HG03095 (cell line): ENCODE results near the gene KCNK18.
"Not testable (repeated sequence)": the region's sequence is repeated elsewhere in the genome, so short reads cannot be mapped to it uniquely, and the experiment has no call there.

Source experiments
- ATAC-seq: cut with Tn5 transposase; IDR thresholded peaks from one replicate; pipeline ENCODE4 v1.9.1; 2021; ENCODE audit warnings: moderate library complexity; ENCODE audit not compliant: unreplicated experiment

Gene KCNK18

GRCh38 chr10:117217196-117217761 is 20.0 kb downstream of the KCNK18 start:
- peak; percentile 44 for ATAC-seq

- ATAC-seq: no peak
These were observed 21.4 kb downstream of the KCNK18 start for GRCh38 chr10:117218654-117219053.

- ATAC-seq: no peak
These were observed 23.9 kb downstream of the KCNK18 start for GRCh38 chr10:117221156-117221711.

DNA sequence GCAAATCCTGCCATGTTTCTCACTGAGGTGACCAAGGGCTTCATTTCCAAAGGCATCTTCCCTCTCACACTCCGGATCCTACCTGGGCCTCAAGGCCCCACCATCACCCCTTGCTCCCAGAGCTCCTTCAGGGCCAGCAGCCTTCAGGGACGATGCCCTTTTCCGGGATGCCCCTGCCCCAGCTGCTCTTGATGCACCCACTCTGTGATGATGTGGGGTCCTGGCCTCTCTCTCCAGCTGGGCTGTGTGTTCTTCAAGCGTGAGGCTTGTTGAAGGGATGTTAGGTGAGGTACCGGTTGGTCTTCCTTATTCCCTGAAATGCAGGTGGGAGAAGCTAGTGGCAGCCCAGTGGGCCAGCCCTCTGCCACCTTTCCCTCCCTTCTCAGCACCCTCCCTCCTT is 25.3 kb downstream of the KCNK18 start:
- no peak for ATAC-seq

GRCh38 chr10:117222976-117223692 is 25.8 kb downstream of the KCNK18 start:
- no peak for ATAC-seq

DNA sequence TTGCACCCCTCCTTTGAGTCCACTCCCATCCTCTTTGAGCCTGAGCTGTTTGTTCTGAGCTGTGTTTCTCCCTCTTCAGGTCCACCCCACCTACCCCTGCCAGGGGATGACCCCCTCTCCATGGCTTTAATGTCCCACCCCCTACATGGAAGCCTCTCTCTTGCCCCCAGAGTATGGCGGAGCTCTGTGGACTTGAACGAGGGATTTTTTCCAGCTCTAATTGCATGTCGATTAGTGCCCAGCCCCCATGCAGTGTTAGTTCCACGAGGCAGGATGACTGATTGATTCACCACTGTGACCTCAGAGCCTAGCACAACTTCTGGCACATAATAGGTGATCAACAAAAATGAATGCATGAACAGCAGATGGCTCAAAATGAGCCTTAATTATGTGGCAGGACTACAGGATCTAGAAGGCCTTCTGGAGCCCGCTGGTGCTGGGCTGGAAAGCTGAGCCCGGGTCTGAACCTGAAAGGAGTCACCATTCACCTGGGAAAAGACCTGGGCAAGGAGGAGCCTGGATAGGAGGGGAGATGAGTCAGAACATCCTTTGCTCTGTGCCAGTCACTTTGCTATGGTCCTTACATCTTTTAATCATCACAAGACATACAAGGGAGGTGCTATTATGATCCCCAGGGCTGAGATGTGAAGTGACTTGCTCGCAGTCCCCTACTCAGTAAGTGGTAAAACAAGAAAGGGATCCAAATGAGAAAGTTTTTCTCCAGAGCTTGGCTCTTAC is 26.6 kb downstream of the KCNK18 start:
- no peak for ATAC-seq

- no peak for ATAC-seq
These were observed 27.6 kb downstream of the KCNK18 start for GRCh38 chr10:117224881-117225280.

GRCh38 chr10:117226813-117227451 is 29.6 kb downstream of the KCNK18 start:
- no peak for ATAC-seq

DNA sequence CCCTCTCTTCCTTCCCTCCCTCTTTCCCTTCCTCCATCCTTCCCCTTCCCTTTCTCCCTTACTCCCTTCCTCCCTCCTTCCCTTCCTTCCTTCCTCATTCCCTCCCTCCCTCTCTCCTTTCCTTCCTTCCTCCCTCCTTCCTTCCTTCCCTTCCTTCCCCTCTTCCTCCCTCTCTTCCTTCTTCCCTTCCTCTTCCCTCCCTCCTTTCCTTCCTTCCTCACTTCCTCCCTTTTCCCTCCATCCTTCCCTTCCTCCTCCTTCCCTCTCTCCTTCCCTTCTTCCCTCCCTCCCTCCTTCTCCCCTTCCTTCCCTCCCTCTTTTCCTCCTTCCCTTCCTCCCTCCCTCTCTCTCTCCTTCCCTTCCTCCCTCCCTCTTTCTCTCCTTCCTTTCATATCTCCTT is 30.9 kb downstream of the KCNK18 start:
- ATAC-seq: no peak

- ATAC-seq: not testable (repeated sequence)
These were observed 32.8 kb downstream of the KCNK18 start for GRCh38 chr10:117230107-117230506.

DNA sequence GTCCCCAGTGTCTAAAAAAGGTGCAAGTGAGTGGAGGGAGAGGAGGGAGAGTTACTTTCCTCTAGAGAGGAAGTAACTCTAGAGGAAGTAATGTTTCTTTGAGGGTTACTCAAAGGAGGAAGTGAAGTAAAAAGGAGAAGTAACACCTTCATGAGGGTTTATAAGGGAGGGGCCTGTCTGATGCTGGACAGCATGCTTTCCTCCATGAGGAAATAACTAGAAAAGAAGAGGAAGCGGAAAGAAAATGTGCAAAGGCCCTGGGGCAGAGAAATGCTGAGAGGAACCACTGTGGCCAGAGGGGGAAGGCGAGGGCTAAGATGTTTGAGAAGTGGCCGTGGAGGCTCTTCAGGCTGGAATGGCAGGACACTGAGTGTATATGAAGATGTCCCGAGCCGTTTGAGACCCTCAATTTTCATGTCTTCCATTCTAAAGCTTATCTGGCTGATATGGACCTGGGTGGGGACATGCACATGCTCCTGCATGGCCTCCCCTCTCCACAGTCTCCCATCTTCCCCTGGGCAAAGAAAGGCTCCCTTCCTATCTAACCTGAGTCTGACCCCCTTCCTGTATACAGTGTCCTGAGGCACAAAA is 40.2 kb downstream of the KCNK18 start:
- no peak for ATAC-seq

- no peak for ATAC-seq
These were observed 41.8 kb downstream of the KCNK18 start for GRCh38 chr10:117239051-117239450.

DNA sequence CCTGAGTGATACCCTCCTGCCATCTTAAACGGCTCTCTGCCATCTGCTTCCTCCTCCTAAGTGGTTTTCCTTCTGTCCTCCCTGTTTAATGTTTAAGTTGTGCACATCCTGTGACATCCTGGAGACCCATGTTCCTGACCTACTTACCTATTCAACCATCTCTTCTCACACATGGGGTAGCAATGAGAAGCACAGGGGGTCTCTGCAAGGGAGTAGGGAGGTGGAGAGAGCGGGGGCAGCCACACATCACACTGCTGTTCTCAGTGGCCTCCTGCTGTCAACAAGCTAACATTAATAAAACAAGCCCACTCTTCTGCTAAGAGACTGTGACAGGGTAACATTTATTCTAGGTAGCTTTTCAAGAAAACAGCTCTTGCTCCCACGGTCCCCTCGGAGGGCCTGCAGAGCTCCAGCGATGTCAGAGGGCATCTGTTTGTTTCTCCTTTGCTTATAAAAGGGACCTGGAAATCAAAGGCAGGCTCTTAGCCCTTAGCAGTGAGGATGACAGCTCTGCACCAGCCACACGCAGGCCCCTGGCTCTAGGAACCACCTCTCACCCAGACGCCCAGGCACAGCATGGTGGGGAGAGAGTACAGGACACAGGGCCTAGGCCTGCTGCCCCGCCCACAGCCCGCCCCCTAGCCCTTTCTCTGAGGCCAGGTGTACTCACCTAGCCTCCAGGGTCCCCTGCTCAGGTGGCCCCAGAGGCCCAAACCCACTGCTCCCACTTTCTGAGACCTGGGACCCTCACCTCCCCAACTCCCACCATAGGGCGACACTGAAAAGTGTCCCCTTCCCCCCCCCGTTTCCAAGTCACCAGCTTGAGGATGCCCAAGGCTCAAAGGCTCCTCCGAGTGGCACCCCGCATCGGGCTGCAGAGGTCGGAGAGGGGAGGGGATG is 42.7 kb downstream of the KCNK18 start:
- no peak for ATAC-seq

DNA sequence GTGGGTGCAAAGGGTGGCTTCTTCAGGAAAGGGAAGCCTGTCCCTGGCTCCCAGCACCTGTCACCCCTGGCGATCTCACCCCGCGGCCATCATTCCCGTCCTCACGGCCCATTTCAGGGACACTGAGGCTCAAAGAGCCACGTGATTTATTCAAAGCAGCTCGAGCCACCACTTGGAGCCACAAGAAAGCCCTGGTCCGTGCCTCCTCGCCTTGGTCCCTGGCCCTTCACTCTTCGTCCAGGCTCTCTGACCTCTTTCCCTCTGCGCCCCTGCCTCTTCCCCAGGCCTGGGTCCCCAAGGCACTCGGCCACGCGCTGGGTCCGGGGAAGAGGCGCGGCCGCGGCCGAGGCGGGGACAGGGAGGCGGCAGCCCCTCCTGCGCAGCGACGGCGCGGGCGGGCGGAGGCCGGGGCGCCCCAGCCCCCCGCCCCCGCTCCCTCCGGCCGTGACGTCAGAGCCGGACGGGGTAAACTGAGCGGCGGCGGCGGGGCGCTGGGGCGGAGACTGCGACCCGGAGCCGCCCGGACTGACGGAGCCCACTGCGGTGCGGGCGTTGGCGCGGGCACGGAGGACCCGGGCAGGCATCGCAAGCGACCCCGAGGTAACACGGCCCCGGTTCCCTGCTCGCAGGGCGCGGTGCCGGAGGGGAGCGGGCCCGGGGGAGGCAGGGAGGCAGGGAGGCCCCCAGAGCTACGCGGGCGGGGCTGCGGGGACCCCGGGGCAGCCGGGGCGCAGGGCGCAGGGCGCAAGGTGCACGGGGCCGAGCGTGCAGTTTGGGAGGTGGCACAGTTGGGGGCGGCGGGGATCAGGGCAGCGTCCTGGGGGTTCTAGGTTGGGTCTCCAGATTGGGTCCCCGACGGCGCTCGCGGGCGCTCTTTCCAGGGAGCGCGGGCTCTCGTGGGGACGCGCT is 43.6 kb downstream of the KCNK18 start, which contains the start of gene SLC18A2:
Gene SLC18A2, plus strand, starts transcription at position 494 of the 909 bp plus-strand sequence. CDS start 580 bp downstream, outside the sequence.
- ATAC-seq: no peak

DNA sequence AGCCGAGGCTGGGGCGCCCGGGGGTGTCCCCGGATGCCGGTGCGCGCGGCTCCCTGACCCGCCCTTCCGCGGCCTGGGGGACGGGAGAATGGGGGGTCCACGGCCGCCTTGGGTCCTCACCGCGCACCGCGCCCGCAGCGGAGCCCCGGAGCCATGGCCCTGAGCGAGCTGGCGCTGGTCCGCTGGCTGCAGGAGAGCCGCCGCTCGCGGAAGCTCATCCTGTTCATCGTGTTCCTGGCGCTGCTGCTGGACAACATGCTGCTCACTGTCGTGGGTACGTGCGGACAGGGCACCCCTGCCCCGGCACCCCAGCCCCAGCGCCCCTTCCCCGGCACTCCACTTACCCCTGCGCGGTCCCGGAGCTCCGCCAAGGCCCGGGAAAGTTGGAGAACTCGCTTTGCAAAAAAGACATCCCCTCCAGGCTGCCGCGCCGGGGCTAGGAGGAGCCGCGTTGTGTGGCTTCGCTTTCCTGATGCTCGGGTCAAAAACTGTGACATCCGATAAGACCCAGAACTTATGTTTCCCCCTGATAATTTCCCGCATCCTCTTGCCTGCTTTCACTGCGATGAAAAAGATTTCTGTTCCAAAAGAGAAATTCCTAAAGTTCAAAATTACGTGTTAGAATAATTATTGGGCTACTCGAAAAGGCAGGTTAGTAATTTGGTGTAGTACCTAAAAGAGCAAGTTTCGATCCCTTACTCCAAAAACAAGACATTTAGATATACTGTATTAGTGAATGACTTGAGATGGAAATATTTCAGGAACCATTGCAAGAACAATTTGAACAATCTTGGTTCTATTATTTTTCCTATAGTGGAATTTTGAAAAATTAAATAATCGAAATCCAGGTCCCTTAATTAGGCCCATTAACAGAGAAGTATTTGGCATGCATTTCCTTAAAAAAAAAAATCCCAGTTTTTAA is 44.5 kb downstream of the KCNK18 start:
- ATAC-seq: no peak

DNA sequence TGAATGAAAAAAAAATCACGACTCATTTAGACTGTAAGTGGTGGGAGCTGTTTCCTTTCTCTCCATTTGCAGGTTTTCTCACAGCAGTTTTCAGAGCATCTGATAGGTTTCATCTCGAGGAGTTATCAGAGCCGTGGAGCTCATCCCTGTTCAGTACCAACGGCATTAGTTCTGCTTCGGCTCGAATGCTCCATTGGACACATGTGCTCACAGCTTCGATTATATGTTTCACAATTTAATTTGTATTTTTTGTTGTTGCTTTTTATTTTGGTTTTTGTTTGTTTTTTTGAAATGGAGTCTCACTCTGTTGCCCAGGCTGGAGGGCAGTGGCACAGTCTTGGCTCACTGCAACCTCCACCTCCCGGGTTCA is 45.2 kb downstream of the KCNK18 start:
- no peak for ATAC-seq

GRCh38 chr10:117246997-117247671 is 49.8 kb downstream of the KCNK18 start:
- ATAC-seq: no peak
